SHP77 treated with DMSO at 0.1 percent for 48 hours (cell line): ENCODE results near the gene CEBPB.
"Not testable (repeated sequence)": the region's sequence is repeated elsewhere in the genome, so short reads cannot be mapped to it uniquely, and the experiment has no call there.

Source experiments
- DNase-seq: peaks from one replicate; lab custom pipeline; 2025; lab: John Stamatoyannopoulos, UW

The CEBPB gene

DNA sequence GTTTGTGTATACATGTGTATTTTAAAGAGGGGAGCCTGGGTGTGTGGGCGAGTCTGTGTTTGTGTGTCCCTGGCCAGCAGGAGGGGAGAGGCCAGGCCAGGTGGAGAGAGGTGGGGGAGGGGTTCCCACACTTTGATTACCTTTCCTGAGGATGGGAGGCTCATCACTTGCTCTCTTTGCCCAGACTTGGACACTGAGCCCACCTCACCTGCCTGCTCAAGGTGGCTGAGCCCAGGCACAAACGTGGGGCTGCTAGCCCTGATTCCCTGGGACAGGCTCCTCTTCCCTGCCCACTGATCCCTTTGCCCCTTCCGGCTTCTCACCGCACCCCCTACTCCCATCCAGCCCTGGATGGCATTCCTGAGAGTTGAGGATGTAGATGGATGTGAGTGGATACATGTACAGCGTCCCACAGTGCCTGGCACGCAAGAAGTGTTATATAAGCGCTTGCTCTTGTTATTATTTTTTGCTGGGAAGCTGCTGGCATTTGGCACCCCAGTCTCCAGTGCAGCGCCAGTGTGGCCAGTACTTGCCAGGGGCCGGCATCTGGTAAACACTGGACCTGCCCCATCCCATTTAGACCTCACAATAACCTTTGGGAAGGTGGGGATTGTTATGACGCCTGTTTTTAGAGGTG is 2.7 kb downstream of the CEBPB start:
- no peak for DNase-seq

DNA sequence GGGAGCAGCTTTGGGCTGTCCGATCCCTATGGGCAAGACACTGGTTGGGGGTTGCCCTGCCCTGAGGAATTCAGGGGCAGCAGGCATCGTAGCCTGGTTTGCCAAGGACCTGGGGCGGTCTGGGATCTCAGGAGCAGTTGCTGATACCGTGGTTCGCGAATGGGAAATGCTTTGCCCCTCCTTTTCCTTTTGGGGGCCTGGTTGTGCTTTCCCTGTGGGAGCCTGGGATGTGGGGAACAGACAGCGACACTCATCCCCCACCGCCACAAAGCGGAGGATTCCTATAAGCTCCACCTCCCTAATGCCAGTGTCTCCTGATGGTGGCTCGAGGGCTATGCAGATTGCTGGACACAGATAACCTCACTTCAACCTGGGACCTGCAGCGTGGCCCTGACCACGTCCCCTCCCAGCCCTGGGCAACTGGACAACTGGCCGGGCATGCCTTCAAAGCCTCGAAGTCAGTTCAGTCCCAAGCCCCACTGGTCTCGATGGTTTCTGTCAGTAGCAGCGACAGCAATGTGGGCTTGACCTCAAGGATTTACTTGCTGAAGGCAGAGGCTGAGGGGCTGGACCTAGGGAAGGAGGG is 3.3 kb downstream of the CEBPB start:
- DNase-seq = no peak

DNA sequence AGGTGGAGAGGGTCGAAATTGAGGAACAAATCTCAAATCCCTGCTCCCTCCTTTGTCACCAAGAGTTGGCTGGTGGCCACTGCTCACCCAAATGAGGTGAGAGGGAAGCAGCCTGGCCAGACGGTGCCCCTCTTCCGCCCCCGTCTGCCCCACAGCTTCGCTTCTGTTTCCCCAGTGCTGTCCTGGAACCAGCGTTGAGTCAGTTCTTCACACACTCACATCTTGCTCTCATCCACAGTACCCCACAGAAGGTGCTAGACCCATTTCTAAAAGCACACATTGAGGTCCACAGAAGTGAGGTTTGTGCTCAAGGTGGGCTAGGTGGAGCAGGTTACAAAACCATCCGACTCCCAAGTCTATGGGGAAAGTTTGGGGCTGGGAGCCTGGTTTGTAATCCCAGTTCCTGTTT is 3.8 kb downstream of the CEBPB start:
- no peak for DNase-seq

DNA sequence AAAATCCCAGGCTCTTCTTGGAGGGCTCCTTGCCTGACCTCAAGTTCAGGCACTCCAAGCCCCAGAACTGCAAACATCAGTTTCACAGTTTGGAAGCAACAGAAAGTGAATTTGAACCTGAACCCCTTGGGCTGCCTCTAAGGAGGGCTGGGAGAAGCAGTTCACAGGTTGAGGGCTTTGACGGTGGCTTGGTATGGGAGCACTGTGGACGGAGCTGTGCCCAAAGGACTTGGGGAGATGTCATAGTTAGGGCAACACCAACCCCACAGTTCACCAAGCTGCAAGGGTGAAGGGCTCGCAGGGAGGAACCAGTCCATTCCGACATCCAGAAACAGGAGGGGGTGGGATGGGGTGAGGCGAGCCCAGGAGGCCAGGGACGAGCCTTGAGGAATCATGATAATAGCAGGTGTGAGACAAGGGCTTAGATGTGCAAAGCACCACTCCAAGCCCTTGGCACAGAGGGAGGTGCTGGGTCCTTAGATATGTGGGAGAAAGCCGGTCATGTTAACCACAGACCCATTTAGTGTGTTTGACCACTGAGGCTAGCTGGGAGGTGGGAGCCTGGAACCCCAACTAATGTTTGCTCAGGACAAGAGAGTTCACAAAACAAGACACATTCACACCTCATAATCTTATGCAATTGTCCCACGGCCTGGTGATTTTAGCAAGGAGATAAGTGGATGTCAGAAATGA is 4.3 kb downstream of the CEBPB start:
- DNase-seq = no peak

DNA sequence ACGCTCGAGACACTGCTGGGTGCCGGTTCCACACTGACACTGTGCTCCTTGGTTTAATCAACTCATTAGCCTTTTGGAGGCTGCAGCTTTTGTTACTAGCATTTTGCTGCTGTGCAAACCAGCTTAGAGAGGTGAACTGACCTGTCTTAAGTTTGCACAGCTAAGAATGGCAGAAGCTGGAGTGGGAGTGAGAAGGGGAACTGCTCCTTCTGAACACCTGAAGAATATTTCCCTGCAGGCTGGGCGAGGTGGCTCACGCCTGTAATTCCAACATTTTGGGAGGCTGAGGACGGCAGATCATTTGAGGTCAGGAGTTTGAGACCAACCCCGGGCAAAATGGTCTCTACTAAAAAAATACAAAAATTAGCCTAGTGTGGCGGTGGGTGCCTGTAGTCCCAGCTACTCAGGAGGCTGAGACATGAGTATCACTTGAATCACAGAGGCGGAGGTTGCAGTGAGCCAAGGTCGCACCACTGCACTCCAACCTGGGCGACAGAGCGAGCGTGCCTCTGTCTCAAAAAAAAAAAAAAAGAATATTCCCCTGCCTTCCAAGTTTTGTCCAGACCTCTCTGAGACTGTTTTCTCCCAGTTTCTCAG is 5.0 kb downstream of the CEBPB start:
- no peak for DNase-seq

DNA sequence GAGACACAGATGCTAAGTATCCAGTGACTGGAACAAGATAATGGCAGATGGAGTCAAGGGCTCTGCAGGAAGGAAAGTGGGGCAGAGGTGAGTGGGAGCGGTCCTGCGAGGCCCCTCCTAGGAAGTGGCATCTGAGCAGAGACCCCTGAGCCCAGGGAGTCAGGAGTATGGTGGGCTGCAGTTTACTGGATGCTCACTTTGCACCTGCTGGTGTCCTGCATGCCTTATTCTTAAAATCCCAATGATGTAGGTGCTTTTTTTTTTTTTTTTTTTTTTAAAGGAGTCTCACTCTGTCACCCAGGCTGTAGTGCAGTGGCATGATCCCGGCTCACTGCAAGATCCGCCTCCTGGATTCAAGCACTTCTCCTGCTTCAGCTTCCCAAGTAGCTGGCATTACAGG is 5.6 kb downstream of the CEBPB start:
- no peak for DNase-seq

DNA sequence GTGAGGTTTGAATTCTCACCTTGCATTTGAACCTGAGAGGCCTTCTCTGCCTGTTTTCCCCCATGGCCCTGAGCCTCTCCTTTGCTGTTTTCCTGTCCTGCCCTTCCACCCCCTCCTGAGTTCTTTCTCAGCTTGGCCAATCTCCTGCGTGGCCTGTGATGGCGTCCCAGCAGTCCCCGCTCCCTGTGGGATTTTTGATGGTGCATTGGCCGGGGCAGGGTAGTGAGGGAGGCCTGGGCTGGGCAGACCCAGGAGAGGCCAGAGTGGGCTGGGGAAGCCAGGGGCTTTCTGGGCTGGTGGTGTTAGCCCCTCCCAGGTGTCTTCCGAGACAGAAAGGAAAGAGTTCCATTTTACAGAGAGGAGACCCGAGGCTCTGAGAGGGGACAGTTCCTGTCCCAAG is 6.3 kb downstream of the CEBPB start:
- no peak for DNase-seq

DNA sequence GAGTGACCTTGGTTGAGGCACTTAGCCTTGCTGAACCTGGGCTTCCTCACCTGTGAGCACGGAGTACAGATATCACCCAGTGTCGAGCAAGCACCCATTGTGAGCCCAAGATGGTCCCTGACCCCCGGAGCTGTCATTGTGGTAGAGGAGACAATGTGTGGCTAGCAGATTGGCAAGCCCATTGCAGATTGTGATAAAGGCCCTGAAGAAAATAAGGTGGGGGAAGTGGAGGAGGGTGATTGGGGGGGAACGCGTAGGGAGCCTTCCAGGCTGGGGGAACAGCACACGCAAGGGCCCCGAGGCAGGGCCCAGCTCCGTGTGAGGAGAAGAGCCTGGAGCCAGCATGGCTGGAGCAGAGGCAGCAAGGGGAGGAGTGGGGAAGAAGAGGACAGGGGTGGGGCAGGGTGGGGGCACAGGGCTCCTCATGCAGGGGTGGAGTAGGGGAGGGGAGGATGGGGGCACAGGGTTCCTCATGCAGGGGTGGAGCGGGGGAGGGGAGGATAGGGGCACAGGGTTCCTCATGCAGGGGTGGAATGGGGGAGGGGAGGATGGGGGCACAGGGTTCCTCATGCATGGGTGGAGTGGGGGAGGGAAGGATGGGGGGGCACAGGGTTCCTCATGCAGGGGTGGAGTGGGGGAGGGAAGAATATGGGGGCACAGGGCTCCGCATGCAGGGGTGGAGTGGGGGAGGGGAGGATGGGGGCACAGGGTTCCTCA is 7.0 kb downstream of the CEBPB start:
- no peak for DNase-seq

DNA sequence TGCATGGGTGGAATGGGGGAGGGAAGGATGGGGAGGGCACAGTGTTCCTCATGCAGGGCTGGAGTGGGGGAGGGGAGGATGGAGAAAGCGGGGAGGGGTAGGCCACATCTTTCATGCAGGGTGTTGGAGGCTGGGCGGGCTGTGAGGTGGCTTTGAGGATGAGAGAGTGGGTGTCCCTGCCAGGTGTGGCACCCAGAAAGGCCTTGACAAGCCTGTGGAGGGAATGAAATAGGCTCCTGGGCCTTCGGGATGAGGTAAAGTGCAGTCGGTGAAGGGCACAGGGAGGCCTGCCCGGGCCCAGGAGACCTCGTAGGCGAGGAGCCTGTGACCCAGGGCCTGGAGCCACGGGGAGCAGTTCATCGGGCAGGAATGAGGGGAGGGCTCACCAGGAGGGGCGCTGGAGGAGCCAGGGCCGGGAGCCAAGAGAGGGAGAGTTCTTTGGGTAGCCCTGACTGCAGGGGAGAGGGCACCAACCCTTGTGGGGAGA is 7.6 kb downstream of the CEBPB start:
- DNase-seq = no peak

DNA sequence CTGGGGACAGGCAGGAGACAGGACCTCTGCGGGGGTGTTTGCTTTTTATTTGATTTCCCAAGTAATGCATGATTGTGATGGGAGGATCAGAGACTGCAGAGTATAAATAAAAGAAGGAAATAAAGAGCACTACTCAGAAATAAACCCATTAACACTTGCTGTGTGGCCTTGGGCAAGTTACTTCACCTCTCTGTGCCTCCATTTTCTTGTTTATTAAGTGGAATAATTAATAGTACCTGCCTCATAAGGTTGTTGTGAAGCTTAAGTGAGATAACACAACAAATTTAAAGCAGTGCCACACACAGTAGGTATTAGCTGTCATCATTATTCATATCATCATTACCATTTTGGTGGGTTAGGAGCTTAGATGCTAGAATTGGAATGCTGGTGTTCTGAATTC is 8.1 kb downstream of the CEBPB start:
- no peak for DNase-seq

DNA sequence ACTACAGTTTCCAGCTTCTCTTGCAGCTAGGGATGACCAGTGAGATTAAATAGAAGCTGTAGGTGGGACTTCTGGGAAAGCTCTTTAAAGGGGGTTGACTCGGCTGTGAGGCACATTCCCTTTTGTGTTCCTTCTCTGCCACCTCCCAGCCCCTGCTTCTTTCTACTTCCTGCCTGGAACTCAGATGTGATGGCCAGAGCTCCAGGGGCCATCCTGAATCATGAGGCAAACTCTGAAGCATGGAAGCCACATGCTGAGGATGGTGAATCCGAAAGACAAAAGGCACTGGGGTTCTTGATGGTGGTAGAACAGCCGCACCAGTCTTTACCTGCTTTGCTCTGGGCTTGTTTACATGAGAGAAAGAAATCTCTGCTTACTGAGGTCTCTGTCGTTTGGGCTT is 9.1 kb downstream of the CEBPB start:
- DNase-seq = no peak

DNA sequence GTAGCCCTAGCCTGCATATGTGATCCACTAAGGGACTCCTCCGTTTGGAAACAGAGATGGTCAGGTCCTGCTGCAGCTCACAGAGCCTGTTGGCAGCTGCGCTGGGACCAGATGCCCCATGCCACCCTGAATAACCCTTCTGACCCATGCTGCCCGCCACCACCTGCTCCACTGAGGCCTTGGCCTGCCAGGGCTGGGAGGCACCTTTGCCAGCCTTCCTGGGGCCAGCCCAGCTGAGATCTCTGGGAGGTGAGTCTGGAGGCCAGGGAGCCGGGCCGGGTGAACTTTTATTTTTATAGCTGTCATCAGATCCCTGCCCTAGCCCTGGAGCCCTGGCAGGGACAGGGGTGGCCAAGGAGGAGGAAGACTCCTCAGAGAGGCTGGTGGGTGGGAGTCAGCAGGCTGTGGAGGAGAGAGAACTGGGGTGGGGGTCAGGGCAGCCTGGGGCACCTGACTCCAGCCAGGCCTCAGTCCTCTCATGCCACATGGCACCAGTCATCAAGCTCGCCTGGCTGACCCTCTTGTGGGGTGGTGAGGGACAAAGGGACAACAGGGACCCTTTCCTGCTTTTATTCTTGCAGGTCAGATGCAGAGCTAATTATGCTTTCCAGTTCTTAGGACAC is 10.0 kb downstream of the CEBPB start:
- DNase-seq = no peak

DNA sequence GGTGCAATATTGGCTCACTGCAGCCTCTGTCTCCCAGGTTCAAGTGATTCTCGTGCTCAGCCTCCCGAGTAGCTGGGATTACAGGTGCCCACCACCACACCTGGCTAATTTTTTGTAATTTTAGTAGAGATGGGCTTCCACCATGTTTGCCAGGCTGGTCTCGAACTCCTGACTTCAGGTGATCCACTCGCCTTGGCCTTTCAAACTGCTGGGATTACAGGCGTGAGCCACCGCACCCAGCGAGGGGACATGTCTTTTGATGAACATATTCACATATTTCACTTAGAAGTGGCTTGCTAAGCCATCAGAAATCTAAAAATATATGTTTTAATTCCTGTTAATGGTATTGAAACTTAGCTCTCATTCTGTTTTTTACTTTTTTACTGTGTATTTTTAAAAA is 11.1 kb downstream of the CEBPB start:
- not testable (repeated sequence) for DNase-seq

DNA sequence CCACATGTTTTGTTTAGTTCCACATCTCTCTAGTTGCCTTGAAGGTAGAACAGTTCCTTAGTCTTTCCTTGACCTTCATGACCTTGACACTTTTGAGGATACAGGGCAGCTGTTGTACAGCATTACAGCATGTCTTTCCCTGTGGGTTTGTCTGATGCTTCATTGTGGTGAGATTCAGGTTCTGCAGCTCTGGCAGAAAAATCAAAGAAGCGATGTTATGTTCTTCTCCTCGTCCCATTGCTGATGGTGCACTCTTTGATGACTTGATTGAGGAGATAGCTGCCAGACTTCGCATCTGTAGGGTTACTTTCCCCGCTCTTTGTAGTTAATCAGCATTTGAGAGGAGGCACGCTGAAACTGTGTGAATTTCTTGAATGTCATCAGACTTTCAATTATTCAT is 12.0 kb downstream of the CEBPB start:
- DNase-seq = no peak

DNA sequence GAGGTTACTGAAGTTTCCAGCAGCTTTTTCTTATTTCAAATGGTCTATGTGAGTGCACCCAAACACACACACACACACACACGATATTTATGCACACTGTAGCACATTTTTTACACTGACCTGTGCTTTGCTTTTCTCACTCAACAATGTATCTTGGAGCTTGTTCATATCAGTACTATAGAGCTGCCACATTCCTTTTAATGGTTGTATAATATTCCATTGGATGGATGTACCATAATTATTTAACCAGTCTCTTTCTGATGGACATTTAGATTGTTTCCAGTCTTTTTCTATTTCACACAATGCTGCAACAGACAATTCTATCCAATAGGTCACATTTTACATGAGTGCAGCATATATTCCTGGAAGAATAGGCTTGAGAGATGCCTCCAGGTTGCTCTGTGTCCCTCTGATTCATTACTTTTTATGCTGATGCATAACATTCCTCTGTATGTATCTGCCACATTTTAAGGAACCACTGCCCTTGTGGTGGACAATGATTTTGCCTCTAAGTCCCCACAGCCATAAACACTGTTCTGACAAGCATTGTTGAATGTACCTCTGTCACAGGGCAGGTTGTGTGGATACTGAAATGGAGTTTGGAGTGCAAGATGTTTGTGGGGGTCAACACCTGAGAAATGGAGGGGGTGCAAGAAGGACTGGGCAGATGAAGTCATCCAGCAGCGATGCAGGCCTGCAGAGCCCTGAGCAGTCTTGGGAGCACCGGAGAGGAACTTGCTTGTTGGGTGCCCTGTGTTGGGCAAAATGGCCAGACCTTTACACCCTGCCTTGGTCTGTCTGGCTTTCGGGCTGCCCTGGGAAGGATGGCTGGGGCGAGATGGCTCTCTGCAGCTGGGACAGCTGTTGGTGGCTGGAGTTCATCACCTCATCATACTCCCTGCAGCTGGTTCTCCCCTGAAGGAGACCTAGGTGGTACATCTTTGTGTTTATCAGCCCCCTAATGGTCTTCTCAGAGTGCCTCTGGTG is 13.6 kb downstream of the CEBPB start:
- no peak for DNase-seq

DNA sequence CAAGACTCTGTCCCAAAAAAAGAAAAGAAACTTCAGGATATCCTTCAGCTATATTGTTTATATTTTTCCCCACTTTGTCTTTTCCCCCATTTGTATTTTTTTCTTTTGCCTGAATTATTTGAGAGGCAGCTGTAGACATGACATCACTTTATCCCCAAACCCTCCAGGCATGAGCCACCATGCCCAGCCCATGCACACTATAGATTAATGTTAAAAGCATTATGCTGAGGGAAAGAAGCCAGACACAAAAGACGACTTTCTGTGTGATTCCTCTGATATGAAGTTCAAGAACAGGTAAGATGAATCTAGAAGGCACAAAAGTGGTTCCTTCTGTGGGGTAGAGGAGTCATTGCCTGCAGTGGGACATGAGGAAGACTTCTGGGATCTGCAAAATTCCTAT is 16.4 kb downstream of the CEBPB start:
- no peak for DNase-seq

DNA sequence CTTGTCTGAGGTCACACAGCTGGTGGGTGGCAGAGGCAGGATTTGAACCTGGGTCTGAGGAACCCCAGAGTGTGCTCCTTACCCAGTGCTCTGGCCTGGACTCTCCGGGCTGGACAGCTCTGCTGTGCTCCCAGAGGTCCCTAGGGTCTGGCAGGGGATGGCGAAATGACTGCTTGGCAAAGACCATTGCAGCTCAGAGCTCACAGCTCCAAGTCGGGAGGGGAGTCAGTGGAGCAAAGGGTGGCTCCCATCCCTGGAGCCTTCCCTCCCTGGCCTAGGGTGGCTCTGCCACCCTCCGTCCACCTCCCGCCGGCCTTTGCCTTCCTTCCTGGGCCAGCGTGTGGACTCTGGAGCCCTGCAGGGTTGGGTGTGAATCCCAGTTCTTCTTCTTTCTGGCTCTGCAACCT is 17.5 kb downstream of the CEBPB start:
- DNase-seq = no peak

DNA sequence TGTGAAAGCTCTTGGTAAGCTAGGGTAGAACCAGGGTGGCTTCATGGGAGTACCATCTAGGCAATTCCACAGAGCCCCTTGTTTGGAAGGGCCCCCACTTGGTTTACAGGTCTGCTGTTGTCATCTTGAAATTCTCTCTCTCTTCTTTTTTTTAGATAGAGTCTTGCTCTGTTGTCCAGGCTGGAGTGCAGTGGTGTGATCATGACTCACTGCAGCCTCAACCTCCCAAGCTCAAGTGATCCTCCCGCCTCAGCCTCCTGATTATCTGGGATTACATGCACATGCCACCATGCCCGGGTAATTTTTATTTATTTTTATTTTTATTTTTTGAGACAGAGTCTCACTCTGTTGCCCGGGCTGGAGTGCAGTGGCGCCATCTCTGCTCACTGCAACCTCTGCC is 18.2 kb downstream of the CEBPB start:
- DNase-seq = not testable (repeated sequence)

DNA sequence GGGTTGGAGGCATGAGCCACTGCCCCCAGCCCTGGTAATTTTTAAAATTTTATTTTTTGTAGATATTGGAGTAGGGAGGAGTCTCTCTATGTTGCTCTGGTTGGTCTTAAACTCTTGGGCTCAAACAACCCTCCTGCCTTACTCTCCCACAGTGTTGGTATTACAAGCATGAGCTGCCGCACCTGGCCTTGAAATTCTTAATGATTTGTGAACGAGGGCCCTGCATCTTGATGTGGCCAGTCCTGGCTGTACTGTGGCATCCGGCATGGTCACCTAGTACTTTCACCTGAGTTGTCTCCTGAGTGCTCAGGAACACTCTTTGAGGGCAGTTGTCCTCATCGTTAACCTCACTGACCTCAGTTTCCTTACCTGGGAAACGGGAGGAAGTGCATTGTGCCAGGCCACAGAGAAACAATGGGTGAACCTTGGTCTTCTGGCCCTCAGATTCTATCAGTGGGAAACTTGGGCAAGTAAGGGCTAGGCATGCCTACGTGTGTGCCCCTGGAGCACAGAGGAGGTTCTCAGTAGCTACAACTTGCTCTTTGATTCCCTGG is 19.5 kb downstream of the CEBPB start:
- DNase-seq = no peak

DNA sequence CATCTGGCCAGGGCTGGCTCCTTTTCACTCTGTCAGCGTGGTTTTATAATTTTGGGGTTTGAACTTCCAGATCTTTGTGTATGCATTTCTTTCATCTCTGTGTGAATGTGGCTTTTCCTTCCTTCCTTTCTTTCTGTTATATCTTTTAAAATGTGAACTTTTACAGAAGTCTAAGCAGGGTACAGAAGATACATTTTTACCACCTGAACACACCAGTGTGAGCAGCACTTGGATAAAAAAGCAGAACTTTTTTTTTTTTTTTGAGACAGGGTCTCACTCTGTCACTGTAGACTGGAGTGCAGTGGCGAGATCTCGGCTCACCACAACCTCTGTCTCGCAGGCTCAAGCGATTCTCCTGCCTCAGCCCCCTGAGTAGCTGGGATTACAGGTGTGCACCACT is 20.5 kb downstream of the CEBPB start:
- DNase-seq = no peak
